ENCODE measurements around the gene ACOT8.

The ACOT8 gene

DNA sequence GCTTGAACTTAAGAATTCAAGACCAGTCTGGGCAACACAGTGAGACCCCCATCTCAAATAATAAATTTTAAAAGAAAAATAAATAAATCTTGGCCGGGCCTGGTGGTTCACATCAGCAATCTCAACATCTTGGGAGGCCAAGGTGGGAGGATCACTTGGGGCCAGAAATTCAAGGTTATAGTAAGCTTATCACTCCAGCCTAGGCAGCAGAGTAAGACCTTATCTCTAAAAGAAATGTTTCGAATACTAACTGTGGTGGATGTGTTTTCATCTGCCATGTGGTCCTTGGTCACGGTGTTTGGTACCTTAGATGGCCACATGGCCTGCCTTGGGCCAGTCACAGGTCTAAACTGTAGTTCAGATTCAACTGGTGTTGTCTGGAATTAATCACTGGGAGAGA lies 39.0 kb downstream of the ACOT8 start:
- TF ChIP-seq, protein P1, sequence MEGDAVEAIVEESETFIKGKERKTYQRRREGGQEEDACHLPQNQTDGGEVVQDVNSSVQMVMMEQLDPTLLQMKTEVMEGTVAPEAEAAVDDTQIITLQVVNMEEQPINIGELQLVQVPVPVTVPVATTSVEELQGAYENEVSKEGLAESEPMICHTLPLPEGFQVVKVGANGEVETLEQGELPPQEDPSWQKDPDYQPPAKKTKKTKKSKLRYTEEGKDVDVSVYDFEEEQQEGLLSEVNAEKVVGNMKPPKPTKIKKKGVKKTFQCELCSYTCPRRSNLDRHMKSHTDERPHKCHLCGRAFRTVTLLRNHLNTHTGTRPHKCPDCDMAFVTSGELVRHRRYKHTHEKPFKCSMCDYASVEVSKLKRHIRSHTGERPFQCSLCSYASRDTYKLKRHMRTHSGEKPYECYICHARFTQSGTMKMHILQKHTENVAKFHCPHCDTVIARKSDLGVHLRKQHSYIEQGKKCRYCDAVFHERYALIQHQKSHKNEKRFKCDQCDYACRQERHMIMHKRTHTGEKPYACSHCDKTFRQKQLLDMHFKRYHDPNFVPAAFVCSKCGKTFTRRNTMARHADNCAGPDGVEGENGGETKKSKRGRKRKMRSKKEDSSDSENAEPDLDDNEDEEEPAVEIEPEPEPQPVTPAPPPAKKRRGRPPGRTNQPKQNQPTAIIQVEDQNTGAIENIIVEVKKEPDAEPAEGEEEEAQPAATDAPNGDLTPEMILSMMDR (IDR thresholded peaks at IDR 0.05; ENCODE audit: low read depth, low read length, missing control alignments): no peak
- DNase-seq (ENCODE audit: low read depth): no peak
- no peak overlapping the region for H3K4me3 ChIP-seq (ENCODE audit: low read depth, low read length)

DNA sequence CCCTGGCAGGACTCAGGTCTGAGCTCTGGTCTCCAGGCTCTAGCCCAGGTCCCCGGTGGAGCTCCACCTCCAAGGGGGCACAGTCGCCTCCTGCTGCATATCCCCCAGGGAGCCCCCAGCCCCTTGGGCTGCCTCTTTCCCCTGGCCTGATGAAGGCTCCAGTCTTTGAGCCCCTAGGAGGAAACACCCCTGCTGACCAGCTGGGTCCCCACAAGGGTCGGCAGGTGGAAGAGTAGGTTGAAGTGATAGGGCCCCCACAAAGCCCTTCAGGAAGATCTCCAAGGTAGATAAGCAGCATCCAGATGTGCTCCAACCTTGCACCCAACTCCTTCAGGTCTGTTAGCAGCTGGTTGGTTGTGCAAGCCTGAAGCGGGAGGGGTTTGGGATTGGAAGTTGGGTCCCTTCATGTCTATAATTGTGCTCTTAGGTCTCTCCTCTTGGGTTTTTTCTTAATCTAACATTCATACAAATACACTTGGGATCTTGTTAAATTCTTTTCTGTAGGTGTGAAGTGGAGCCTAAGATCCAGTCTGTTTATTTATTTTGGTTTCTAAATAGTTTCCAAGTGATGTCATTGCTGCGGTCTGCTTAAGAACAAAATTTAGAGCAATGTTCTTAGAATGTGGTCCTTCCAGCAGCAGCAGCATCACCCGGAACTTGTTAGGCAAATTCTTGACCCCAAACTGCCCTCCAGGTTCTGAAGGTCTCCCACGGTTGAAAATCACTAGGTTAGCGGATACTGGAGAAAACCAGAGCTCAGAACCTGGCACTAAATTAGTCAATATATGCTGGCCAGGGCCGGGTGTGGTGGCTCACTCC lies 39.6 kb downstream of the ACOT8 start:
- TF ChIP-seq, protein P1 (IDR thresholded peaks at IDR 0.05; ENCODE audit: low read depth, low read length, missing control alignments): no peak
- H3K4me3 ChIP-seq (ENCODE audit: low read depth, low read length): no peak overlapping the region
- DNase-seq (ENCODE audit: low read depth): no peak

DNA sequence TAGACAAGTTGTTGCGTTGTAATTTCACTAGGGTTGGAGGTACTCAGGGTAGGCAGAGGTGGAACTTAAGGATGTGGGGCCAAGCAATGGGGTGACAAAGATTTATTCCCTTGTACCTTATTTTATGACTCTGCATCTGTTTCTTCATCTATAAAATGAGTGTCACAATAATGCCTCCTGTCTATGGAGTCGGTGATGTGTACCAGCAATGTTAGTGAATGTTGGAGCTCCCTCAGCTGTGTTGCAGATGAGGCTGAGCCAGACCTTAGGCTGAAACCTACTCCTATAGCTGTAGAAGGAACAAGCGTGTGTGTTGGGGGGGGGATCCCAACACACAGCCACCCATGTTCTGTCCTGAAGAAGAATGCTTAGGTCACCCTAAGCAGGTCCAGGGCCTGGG lies 40.2 kb downstream of the ACOT8 start:
- DNase-seq (ENCODE audit: low read depth): no peak

DNA sequence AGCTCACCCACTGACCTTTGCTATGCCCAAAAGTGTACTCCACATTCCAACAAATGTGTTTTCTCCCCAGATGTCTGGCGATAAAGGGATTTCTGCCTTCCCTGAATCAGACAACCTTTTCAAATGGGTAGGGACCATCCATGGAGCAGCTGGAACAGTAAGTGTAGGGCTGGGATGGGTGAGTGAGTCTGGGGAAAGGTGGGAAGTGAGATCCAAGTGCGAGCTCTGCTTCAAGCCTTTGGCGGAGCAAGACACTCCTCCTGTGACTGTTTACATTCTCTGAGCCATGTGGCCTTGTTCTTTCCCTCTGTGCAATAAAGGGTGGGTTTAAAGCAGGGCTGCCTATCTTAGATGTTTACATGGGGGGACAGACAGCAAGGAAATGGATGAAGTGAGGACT lies 42.9 kb downstream of the ACOT8 start:
- no peak overlapping the region; the same call in 1 of the 2 replicates for H3K4me3 ChIP-seq (ENCODE audit: low read depth, low read length)
- no peak for DNase-seq (ENCODE audit: low read depth)
- TF ChIP-seq, protein P1 (IDR thresholded peaks at IDR 0.05; ENCODE audit: low read depth, low read length, missing control alignments): no peak

More for the DNA sequence above, 40.2 kb downstream of the ACOT8 start:
- no peak overlapping the region for H3K4me3 ChIP-seq (ENCODE audit: low read depth, low read length)
- TF ChIP-seq, protein P1 (IDR thresholded peaks at IDR 0.05; ENCODE audit: low read depth, low read length, missing control alignments): no peak

DNA sequence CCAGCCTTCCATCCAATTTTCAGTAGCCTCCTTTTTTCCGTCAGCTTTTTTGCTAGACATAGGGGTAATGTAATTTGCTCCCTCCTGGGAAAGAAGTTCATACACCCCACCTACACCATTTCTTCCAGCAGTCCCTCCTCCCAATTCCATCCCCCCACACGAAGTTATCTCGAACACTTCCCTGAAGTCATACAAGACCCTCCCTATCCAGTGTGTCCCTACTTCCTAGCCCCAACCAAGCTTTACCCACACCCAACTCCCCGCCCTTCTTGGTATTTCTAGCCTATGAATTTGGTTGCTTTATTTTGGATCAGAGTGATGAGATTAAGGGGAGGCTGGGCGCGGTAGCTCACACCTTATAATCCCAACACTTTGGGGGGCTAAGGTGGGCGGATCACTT lies 43.7 kb downstream of the ACOT8 start:
- H3K4me3 ChIP-seq (ENCODE audit: low read depth, low read length): peak overlapping the region; percentile 75
- TF ChIP-seq, protein P1 (IDR thresholded peaks at IDR 0.05; ENCODE audit: low read depth, low read length, missing control alignments): no peak
- no peak for DNase-seq (ENCODE audit: low read depth)

DNA sequence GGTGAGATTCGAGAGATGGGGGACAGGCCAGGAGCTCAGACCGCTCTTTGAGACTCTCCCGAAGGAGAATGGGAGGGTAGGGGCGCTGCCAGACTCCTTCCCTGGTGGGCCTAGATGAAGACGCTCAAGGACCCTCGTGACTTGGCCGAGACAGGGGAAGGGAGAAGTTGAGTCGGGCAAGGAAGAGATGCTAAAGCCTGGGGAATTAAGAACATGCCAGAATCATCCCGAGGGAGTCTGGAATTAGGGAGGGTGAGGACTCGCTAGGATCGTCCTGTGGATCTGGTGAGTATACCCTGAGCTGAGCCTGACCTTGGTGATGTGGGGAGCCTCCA lies 44.2 kb downstream of the ACOT8 start:
- TF ChIP-seq, protein P1 (IDR thresholded peaks at IDR 0.05; ENCODE audit: low read depth, low read length, missing control alignments): no peak
- no peak for DNase-seq (ENCODE audit: low read depth)
- peak overlapping the region; percentile 75 for H3K4me3 ChIP-seq (ENCODE audit: low read depth, low read length)
